ENCODE measurements around the gene MAP7D1.

GRCh38 chr1:36143424-36143823 is 12.5 kb upstream of the MAP7D1 start:
- TF ChIP-seq CTCF (IDR thresholded peaks at IDR 0.05; ENCODE audit: low read depth, low read length) (no peak), EZH2phosphoT487 (IDR thresholded peaks at IDR 0.05; ENCODE audit: low read depth) (no peak)

Measured in OCI-LY3 (cell line).